ENCODE data around the gene EXOC4.
"Not testable (repeated sequence)": the region's sequence is repeated elsewhere in the genome, so short reads cannot be mapped to it uniquely, and the experiment has no call there.

The EXOC4 gene

GRCh38 chr7:133873631-133874030 is 620.8 kb downstream of the EXOC4 start:
- no peak for DNase-seq (ENCODE audit: low spot score)

- DNase-seq (ENCODE audit: low spot score), result no peak
Observed at GRCh38 chr7:133883591-133883990, 630.7 kb downstream of the EXOC4 start.

GRCh38 chr7:133885213-133885612 is 632.3 kb downstream of the EXOC4 start:
- DNase-seq (ENCODE audit: low spot score), result no peak

GRCh38 chr7:133886086-133886485 is 633.2 kb downstream of the EXOC4 start:
- no peak for DNase-seq (ENCODE audit: low spot score)

GRCh38 chr7:133886797-133887196 is 633.9 kb downstream of the EXOC4 start:
- no peak for DNase-seq (ENCODE audit: low spot score)

GRCh38 chr7:133887459-133887858 is 634.6 kb downstream of the EXOC4 start:
- no peak for DNase-seq (ENCODE audit: low spot score)

- DNase-seq (ENCODE audit: low spot score), result no peak
Observed at GRCh38 chr7:133888061-133888930, 635.4 kb downstream of the EXOC4 start.

GRCh38 chr7:133904776-133905175 is 651.9 kb downstream of the EXOC4 start:
- no peak for DNase-seq (ENCODE audit: low spot score)

- not testable (repeated sequence) for DNase-seq (ENCODE audit: low spot score)
Observed at GRCh38 chr7:133906553-133906952, 653.7 kb downstream of the EXOC4 start.

GRCh38 chr7:133910761-133911160 is 657.9 kb downstream of the EXOC4 start:
- DNase-seq (ENCODE audit: low spot score), result no peak

- no peak for DNase-seq (ENCODE audit: low spot score)
Observed at GRCh38 chr7:133911724-133912123, 658.8 kb downstream of the EXOC4 start.

GRCh38 chr7:133912916-133913697 is 660.2 kb downstream of the EXOC4 start:
- no peak for DNase-seq (ENCODE audit: low spot score)

GRCh38 chr7:133916621-133917020 is 663.7 kb downstream of the EXOC4 start:
- DNase-seq (ENCODE audit: low spot score), result no peak

- no peak for DNase-seq (ENCODE audit: low spot score)
Observed at GRCh38 chr7:133919810-133920209, 666.9 kb downstream of the EXOC4 start.

GRCh38 chr7:133921635-133922182 is 668.8 kb downstream of the EXOC4 start:
- no peak for DNase-seq (ENCODE audit: low spot score)

GRCh38 chr7:133923974-133924373 is 671.1 kb downstream of the EXOC4 start:
- no peak for DNase-seq (ENCODE audit: low spot score)

GRCh38 chr7:133931053-133931452 is 678.2 kb downstream of the EXOC4 start:
- DNase-seq (ENCODE audit: low spot score), result no peak

- DNase-seq (ENCODE audit: low spot score), result no peak
Observed at GRCh38 chr7:133932591-133932990, 679.7 kb downstream of the EXOC4 start.

- DNase-seq (ENCODE audit: low spot score), result no peak
Observed at GRCh38 chr7:133934262-133934976, 681.5 kb downstream of the EXOC4 start.

GRCh38 chr7:133934977-133935330 is 682.1 kb downstream of the EXOC4 start:
- DNase-seq (ENCODE audit: low spot score), result no peak

GRCh38 chr7:133936074-133936473 is 683.2 kb downstream of the EXOC4 start:
- no peak for DNase-seq (ENCODE audit: low spot score)

- DNase-seq (ENCODE audit: low spot score), result no peak
Observed at GRCh38 chr7:133937786-133938185, 684.9 kb downstream of the EXOC4 start.

Measured in ecto neural progenitor cell (in vitro differentiated cells).